Superior temporal gyrus (tissue), 1 donor: ENCODE measurements around the gene MUSK.
"Not testable (repeated sequence)": the region's sequence is repeated elsewhere in the genome, so short reads cannot be mapped to it uniquely, and the experiment has no call there.

Source experiments
- DNase-seq: peaks from one replicate; pipeline ENCODE4 v3.0.0-alpha.2; 2016; ENCODE audit errors: extremely low spot score

MUSK gene

GRCh38 chr9:110762783-110763182 is 94.2 kb downstream of the MUSK start:
- no peak for DNase-seq

GRCh38 chr9:110763568-110763967 is 95.0 kb downstream of the MUSK start:
- DNase-seq: no peak

- DNase-seq: no peak
Observed at GRCh38 chr9:110764006-110764405, 95.4 kb downstream of the MUSK start.

GRCh38 chr9:110765926-110766325 is 97.3 kb downstream of the MUSK start:
- no peak for DNase-seq

- DNase-seq: peak; percentile 91
Observed at GRCh38 chr9:110767559-110768063, 99.0 kb downstream of the MUSK start.

GRCh38 chr9:110768886-110769285 is 100.3 kb downstream of the MUSK start:
- no peak for DNase-seq

GRCh38 chr9:110769667-110770066 is 101.1 kb downstream of the MUSK start:
- DNase-seq: peak; percentile 53

- DNase-seq: no peak
Observed at GRCh38 chr9:110775724-110776123, 107.1 kb downstream of the MUSK start.

- no peak for DNase-seq
Observed at GRCh38 chr9:110776221-110776620, 107.6 kb downstream of the MUSK start.

- DNase-seq: peak; percentile 69
Observed at GRCh38 chr9:110777196-110777875, 108.7 kb downstream of the MUSK start.

- no peak for DNase-seq
Observed at GRCh38 chr9:110777876-110778215, 109.3 kb downstream of the MUSK start.

GRCh38 chr9:110782701-110783100 is 114.1 kb downstream of the MUSK start:
- DNase-seq: no peak

GRCh38 chr9:110784309-110784708 is 115.7 kb downstream of the MUSK start:
- no peak for DNase-seq

- DNase-seq: no peak
Observed at GRCh38 chr9:110785166-110785565, 116.6 kb downstream of the MUSK start.

GRCh38 chr9:110788396-110788795 is 119.8 kb downstream of the MUSK start:
- DNase-seq: not testable (repeated sequence)

- DNase-seq: no peak
Observed at GRCh38 chr9:110788871-110789270, 120.3 kb downstream of the MUSK start.

GRCh38 chr9:110797611-110798010 is 129.0 kb downstream of the MUSK start:
- DNase-seq: no peak

- no peak for DNase-seq
Observed at GRCh38 chr9:110799396-110799795, 130.8 kb downstream of the MUSK start.

GRCh38 chr9:110801426-110801825 is 132.8 kb downstream of the MUSK start:
- DNase-seq: no peak

GRCh38 chr9:110802416-110803035 is 133.9 kb downstream of the MUSK start:
- DNase-seq: peak; percentile 54

GRCh38 chr9:110807956-110808598 is 139.5 kb downstream of the MUSK start:
- DNase-seq: no peak

GRCh38 chr9:110808599-110808980 is 140.0 kb downstream of the MUSK start:
- no peak for DNase-seq

- DNase-seq: no peak
Observed at GRCh38 chr9:110809038-110809595, 140.5 kb downstream of the MUSK start.
